NB4 (cell line): ENCODE measurements around the gene MRPL28.

Source experiments
- CTCF ChIP-seq: IDR thresholded peaks from one replicate; pipeline ENCODE4 v1.5.1; 2012; ENCODE audit warnings: low read depth, low read length
- MAX ChIP-seq: IDR thresholded peaks from 2 replicates; pipeline ENCODE4 v1.6.1; 2011; ENCODE audit warnings: low read depth, low read length
- MYC ChIP-seq: IDR thresholded peaks from 2 replicates; pipeline ENCODE4 v1.6.1; 2011; ENCODE audit warnings: low read depth, low read length
- POLR2A ChIP-seq: IDR thresholded peaks from 2 replicates; pipeline ENCODE4 v1.6.1; 2011; ENCODE audit warnings: mild to moderate bottlenecking; ENCODE audit not compliant: insufficient read length; ENCODE audit errors: extremely low read depth

GRCh38 chr16:354971-355461, 15.3 kb downstream of the MRPL28 start:
- TF ChIP-seq POLR2A (no peak), CTCF (no peak), MYC (no peak), MAX (no peak)
